ENCODE measurements around the gene C6orf132.
A peak's percentile ranks its signal among the peaks of the same experiment; 100 is the strongest.

Gene C6orf132

DNA sequence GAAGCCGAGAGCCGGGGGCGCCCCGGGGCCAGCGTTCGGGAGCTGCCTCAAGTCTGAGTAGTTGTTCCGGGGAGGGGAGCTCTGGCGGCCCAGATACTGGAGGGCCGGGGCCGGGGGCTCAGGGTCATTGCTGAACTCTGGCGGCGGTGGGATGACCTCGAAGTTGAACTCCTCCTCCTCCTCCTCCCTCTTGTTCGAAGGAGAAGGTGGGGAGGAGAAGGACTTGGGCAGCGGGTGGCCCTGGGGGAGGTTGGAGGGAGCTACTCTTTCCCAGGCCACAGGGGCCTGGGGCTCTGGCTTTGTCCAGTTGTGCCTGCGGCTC, 37.7 kb downstream of the C6orf132 start:
- no peak for DNase-seq (ENCODE audit: low spot score)

DNA sequence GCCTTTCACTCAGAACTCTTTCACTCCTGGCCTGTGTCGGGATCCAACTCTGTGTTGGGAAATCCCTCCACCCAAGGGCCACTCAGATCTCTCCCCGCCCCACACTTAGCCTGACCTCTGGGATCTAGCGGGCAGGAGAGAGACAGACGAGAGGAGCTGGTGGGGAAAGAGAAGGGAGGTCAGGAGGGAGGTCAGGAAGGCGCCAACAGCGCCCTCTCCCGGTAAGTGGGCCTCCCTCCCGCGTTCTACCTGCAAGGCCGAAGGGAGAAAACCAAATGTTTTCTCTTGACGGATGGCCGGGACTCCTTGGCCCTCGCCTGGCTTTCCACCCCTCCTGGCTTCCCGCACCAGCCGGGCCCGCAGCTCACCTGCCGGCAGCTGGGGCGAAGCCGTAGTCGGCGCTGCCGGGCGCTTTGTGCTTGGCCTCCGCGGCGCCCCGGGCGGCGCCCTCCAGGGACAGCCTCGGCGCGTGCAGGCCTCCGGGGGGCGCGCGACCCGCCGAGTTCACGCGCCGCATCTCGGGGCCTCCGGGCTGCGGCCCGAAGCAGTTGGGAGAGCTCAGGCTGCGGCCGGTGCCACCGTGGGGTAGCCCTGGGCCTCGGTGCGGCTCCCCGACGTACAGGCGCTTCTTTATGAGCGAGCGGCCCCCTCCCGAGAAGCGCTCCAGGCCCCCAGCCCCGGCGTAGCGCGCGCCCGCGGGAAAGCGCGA, 38.2 kb downstream of the C6orf132 start:
- DNase-seq (ENCODE audit: low spot score) = peak; percentile 66

DNA sequence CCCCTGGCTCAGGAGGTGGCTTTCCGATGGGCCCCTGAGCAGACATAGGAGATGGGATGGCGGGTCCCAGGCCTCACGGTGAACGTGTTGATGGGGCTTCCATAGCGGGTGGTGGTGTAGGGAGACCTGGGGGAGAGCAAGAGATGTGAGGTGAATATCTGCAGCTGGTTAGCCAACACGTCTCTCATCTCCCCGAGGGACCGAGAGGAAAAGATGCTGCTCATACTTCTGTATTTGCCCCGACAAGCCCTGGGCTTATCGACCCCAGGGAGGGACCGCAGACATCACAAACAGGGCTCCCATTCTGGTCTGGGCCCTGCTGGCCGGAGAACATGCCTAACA, 38.7 kb downstream of the C6orf132 start:
- DNase-seq (ENCODE audit: low spot score) = no peak

DNA sequence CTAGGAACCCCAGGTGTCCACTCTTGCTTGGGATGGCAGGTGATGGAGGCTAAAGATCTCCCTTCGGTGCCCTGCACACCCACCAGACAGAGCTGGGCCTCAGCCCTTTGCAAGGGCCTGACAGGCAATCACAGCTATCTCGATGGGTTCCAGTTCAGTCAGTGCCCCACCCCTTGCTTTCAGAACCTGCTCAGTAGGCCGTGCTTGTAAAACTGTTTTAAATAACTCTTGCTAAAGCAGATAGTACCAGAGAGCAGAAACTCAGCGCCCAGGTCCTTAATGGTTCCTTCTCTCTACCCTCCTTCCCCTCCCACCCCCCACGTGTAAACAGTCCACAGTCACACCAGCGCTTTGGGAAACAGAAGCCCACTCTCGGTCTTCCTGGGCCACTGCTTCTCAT, 39.2 kb downstream of the C6orf132 start:
- no peak for DNase-seq (ENCODE audit: low spot score)

DNA sequence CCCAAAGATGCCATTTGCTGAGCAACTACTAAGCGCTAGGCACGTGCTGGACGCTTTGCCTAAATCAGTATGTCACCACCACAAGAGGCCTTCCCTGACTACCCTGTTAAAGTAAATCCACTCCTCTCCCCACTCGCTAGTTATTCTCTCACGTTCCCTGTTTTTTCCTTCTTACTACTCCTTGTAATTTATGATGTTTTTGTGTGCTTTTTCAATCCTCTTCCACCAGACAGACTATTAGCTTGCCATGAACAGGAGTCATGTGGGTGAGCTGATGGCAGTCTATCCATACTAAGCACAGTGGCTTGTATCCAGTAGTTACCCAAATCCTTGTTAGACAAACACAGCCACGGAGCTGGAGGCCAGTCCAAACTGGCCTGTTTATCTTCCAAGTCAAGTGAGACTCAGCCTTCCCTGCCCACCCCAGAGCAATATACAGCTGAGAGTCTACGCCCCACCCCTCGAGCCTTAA, 41.2 kb downstream of the C6orf132 start:
- no peak for DNase-seq (ENCODE audit: low spot score)

DNA sequence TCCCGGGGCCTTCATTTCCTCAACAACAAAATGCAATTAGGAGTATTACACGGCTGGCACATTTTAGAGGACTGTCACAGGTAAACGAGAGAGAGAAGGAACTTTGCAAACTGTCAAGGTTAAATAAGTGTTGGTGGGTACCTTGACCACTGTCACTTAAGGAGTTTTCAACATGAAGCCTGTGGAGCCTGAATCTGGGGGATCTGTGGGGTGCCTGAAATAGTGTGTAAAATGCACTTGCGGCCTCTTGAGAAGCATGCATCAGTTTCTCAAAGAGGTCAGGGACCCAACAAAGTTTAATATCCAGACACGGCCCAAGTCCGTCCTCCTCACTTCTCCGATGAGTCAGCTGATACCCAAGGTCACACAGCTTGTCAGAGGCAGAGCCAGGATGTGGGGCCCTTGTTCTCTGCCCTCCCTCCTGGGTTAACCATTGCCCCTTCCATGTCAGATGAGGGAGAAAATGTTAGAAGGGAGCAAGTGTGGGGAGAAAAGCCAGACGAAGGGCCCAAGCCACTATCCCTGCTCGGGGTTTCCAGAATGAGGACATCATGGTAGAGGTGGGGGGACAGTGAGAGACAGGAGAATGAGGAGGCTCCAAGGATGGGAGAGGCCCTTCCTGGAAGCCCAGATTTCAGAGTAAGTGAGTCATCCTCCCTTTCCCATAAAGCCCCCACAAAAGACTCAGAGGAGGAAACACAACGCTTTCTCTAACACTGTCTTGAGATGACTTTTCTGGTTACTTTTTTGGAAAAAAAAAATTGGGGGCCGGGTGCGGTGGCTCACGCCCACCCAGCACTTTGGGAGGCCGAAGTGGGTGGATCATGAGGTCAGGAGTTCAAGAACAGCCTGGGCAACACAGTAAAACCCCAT, 42.2 kb downstream of the C6orf132 start:
- DNase-seq (ENCODE audit: low spot score) = no peak

DNA sequence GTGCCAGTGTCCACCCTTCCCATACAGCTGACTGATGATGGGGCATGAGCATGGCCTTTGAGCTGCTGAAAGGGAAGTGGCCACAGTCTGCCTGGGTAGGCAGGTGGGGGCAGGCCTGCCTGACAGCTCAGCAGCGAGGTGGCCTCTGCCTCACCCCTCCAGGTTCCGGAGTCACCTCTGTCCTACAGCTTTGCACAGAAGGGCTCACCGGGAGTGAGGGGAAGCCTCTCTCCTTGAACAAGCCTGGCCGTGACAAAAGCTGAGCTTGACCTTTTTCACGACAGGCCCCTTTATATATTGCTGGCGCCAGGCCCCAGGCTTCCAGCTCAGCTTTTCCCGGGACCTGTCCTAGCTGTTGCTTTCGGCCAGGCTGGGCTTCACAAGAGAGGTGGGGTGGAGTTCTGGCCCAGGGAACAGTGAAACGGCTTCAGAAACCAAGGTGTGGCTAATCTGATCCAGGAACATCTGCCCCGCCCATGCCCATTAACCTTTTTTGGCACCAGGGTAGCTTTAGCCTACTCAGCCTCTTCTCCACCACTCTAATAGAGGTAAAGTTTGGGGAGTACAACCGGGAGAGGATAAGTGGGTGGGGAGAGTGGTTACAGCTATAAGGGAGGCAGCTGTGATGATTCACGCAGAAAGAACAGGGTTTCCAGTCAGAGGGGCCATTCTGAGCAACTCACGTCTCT, 42.9 kb downstream of the C6orf132 start:
- no peak for DNase-seq (ENCODE audit: low spot score)

DNA sequence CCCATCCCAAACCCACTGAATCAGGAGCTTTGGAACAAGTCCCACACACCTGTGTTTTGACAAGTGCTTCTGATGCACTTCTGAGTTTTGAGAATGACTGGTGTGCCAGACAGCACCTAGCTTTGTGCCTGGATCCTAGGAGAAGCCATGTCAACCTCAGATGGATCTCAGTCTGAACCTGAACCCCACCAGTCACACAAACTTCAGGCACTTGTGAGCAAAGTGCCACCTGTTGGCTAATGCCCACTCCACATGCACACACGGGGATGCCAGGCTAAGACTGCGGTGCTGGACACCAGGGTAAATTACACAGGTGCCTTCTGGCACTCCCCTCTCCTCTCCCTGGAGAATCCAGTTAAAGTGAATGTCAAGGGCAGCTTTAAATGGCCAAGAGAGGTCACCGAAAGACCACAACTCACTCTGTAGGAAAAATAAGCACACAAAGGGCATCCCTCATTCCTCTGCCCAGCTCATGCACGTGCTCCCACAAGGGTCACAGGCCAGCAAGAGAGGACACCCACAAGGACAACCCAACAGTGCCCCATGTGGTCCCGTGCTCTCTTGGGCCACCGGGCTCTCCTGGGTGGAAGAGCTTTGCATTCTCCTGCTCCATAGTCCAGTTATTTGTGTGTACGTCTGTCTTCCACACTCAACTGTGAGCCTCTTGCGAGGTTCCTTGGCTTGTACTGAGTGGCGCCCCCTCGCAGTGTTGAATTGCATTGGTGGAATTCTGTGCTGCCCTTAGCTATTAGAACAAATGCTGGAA, 46.5 kb downstream of the C6orf132 start:
- DNase-seq (ENCODE audit: low spot score) = no peak

DNA sequence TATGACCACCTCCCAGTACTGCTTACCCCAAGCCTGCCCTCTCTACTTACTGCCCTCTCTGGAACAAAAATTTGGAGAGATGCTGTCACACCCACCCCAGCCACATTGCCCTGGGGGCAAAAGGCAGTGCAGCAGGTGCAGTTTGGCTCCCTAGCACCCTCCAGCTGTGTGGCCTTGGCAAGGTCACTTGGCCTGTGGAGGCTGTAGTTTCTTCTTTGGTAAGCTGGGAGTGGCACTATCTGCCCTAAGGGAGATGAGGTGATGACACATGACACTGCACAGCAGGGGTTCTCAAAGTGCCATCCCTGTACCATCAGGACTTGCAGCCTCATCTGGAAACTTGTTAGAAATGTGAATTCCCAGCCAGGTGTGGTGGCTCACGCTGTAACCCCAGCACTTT, 47.3 kb downstream of the C6orf132 start:
- DNase-seq (ENCODE audit: low spot score) = no peak

DNA sequence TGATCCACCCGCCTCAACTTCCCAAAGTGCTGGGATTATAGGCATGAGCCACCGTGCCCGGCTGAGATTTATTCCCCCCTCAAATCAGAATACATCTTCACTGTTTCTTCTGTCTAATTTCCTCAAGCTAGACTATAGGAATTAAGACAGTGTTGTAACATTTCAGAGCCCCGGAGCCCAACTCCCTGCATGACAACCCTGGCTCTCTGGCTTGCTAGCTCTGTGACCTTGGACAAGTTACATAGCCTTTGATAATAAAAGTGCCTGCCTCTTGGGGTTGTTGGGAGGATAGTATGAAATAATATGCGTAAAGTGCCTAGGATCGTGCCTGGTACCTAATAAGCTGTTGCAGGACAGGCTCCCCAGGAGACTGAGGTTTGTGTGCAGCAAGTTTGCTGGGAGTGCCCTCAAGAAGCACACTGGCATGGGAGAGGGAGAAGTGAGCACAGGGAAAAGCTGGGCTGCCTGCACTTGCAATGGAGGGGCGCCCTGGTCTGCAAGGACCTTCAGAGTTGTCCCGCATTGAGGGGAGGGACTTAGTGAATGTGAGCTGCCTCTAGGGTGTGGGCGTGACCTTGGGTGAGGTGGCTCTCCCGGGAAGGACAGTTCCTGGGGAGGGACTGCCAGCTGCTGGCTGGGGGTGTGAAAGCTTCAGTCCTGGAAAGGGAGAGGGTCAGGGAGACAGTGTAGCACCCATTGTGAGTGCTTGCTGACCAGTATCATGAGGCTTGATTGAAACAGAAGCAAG, 48.7 kb downstream of the C6orf132 start:
- DNase-seq (ENCODE audit: low spot score) = no peak

DNA sequence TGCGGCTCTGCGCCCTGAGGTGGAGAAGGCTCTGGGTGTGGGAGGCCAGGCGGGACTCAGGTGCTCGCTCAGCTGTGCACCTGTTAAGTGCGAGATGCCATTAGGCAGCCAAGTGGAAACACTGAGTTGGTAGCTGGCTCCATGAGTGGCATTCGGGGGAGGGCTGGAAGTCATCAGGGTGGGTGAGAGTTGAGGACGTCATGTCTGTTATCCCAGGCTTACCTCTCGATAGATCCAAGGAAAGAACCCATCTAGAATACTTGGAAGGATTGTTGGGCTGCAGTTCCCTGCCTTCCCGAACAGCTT, 50.7 kb downstream of the C6orf132 start:
- DNase-seq (ENCODE audit: low spot score) = no peak

DNA sequence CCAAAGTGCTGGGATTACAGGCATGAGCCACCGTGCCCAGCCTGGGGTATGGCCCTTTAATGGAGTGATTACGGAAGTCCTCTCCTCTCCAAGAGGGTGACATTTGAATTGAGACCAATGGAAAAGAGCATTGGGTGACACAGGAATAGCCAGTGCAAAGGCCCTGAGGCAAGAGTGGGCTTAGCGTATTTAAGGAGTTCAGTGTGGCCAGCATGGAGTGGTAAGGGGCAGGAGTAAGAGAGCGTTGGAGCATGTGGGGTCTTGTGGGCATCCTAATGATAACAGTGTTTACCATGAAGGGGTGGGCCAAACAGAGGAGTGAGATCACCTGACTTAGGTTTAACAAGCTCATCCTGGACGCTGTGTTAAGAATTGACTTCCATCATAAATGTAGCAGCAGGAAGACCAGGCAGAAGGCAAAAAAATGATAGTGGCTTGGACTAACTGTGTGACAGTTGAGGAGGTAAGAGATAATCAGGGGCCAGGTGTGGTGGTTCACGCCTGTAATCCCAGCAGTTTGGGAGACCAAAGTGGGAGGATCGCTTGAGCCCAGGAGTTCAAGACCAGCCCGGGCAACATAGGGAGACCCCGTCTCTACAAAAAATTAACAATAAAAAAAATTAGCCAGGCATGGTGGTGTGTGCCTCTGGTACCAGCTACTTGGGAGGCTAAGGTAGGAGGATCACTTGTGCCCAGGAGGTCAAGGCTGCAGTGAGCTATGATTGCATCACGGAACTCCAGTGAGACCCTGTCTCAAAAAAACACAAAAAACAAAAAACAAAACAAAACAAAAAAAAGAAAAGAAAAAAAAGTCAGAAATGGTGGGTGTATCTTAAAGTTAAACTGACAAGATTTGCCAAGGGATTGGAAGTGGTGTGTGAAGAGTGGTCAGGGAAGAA, 51.4 kb downstream of the C6orf132 start:
- DNase-seq (ENCODE audit: low spot score) = no peak

DNA sequence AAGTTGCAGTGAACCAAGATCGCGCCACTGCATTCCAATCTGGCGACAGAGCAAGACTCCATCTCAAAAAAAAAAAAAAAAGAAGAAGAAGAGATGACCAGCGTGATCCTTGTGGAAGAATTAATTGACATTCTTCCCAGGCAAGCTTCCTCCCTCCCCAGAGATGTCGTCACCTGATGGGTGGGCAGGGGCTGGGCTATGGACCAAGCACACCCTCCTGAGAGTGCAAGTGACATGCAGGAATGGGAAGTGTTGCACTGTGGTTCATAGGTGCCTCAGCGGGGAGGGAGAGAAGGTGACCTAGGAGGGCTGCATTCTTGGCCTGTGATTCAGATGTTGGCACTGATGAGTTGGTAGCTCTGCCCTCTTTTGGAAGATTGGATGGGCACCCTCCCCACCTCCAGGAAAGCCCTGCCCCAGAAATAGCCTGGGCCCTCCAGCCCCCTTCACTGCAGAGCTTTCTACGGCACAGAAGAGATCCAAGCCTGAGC, 54.3 kb downstream of the C6orf132 start:
- no peak for DNase-seq (ENCODE audit: low spot score)

DNA sequence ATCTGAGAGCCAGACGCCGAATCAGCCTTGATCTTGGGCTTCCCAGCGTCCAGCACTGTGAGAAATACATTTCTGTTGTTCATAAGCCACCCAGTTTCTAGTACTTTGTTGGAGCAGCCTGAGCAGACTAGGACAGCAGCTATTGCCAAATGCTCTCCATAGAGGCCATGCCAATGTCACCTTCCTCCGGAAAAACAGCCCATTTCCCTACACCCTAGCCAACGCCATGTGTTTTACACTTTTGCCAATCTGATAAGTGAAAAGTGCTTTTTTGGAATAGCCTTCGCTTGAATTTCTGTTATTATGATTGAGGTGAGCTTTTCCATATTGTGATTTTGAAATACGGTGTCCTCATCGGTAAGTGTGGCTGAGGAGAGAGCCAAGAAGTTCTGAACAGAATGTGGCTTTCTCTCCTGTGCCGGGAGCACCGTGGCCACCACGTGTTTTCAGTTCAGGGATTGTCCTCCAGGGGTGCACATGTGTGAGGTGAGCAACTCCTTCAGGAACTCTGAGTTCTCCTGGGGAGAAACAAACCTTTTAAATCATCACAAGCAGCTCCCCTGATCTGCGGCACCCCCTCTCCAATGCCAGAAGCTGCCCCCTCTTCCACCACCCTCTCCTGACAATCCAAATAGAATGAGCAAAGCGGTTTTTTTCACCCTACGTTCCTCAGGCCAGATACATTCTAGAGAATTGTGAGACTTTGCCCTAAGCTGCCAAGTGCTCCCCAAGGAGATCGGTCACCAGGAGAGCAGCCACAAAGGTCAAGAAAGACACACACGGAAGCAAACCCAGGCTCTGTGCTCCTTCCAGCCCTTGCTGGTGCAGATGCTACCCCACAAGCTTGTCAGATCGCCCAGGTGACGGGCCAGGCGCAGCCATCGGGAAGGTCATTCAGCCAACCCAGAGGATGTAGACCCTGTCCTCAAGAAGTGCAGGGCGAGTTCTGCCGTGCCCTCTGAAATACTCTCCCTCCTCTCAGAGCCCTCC, 56.1 kb downstream of the C6orf132 start:
- DNase-seq (ENCODE audit: low spot score) = no peak

DNA sequence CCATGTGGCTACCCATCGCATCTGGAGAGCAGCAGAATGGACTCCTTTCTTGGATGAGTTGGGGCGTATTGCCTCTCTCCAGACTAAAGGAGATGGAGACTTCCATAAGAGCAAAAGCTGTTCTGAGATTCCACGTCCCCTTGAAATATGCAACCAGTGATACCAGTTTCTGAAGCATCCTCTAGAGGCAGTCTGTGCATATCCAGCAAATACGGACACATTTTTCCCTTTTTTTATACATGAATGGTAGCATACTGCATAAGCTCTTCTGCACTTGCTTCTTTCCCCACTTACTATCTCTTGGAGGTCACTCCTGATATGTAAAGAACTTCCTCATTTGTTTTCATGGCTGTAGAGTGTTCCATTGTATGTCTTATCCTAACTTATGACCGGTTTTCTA, 57.5 kb downstream of the C6orf132 start:
- DNase-seq (ENCODE audit: low spot score) = no peak

DNA sequence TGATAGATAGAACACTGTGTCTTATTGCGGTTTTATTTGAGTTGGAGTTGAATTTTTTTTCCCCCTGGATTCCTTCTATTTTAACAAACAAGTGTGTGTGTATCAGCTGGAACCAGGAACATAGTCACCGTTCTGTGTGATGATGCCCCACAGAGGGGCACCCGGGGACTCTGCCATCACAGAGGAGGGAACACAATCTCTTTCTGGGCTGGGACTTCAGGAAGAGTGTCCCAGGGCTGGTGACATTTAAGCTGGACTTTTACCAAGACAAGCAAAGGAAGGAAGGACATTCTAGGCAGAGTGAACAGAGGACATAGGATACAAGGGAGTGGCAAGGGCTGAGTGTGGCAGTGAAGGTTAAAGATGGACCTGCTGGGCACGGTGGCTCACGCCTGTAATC, 58.9 kb downstream of the C6orf132 start:
- no peak for DNase-seq (ENCODE audit: low spot score)

DNA sequence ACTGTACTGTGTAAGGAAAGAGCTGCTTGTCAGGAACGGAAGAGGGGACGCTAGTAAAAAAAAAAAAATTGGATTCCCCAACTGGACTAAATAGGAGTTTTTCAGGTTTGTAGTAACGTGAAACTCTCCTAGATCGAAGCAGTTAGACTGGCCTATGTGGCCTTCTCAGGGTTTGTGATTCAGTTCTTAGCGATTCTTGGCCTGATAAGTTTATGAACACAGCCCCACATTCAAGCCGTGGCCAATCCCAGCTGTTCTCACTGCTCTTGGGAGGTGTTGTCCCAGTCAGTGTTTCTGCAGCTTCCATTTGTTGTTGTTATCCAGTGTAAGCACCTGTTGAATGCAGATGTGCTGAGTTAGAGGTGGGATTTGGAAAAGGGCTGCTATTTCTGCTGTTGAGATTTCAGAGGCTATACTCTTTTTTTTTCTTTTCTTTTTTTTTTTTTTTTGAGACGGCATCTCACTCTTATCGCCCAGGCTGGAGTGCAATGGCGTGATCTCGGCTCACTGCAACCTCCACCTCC, 62.4 kb downstream of the C6orf132 start:
- DNase-seq (ENCODE audit: low spot score) = no peak

DNA sequence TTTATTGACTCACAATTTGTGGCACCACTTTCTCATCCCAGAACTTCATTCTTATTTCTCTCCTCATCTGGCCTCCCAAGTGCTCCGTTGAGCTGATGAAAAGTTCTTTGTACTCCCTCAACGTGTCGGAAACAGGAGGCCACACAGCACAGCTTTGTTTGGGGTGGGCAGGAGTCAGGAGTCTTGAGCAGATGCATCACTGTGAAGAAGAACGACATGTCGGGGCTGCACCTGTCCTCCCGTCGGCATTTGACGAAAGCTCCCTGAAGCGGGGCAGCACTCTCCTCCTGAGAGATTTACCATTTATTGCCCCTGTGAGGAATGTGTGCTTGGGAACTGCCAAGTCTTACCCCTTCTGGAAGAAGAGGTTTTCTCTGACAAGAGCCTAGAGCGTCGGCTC, 64.0 kb downstream of the C6orf132 start:
- DNase-seq (ENCODE audit: low spot score) = no peak
